ENCODE results near the gene ISM1. TPM values are rescaled to one million over a fixed set of nuclear protein-coding genes. Genes with fewer than 3 reads are reported as not detected.

Gene ISM1
- 0.95 TPM for total RNA-seq

GRCh38 chr20:13220904-13221297, at the start of gene ISM1:
Gene ISM1 (plus strand): TSS chr20:13221274. CDS start chr20:13221777, 503 bp downstream.
- DNase-seq (ENCODE audit: low spot score) = no peak

GRCh38 chr20:13173201-13173600, 47.9 kb upstream of the ISM1 start:
- no peak for DNase-seq (ENCODE audit: low spot score)

- no peak for DNase-seq (ENCODE audit: low spot score)
These were observed 46.7 kb upstream of the ISM1 start for GRCh38 chr20:13174402-13174801.

- DNase-seq (ENCODE audit: low spot score) = no peak
These were observed 39.8 kb upstream of the ISM1 start for GRCh38 chr20:13180986-13181889.

GRCh38 chr20:13183005-13183404, 38.1 kb upstream of the ISM1 start:
- no peak for DNase-seq (ENCODE audit: low spot score)

GRCh38 chr20:13186043-13186774, 34.9 kb upstream of the ISM1 start:
- no peak for DNase-seq (ENCODE audit: low spot score)

GRCh38 chr20:13187899-13188298, 33.2 kb upstream of the ISM1 start:
- DNase-seq (ENCODE audit: low spot score) = no peak

- DNase-seq (ENCODE audit: low spot score) = no peak
These were observed 21.8 kb upstream of the ISM1 start for GRCh38 chr20:13199279-13199678.

- no peak for DNase-seq (ENCODE audit: low spot score)
These were observed 20.1 kb upstream of the ISM1 start for GRCh38 chr20:13200767-13201500.

- no peak for DNase-seq (ENCODE audit: low spot score)
These were observed 18.5 kb upstream of the ISM1 start for GRCh38 chr20:13202565-13202964.

- DNase-seq (ENCODE audit: low spot score) = no peak
These were observed 15.6 kb upstream of the ISM1 start for GRCh38 chr20:13205425-13205824.

GRCh38 chr20:13205848-13206434, 15.1 kb upstream of the ISM1 start:
- DNase-seq (ENCODE audit: low spot score) = no peak

GRCh38 chr20:13207016-13207415, 14.1 kb upstream of the ISM1 start:
- DNase-seq (ENCODE audit: low spot score) = no peak

GRCh38 chr20:13211956-13212618, 9.0 kb upstream of the ISM1 start:
- no peak for DNase-seq (ENCODE audit: low spot score)

GRCh38 chr20:13212750-13213149, 8.3 kb upstream of the ISM1 start:
- DNase-seq (ENCODE audit: low spot score) = no peak

GRCh38 chr20:13213335-13213734, 7.7 kb upstream of the ISM1 start:
- no peak for DNase-seq (ENCODE audit: low spot score)

GRCh38 chr20:13216533-13216932, 4.5 kb upstream of the ISM1 start:
- no peak for DNase-seq (ENCODE audit: low spot score)

GRCh38 chr20:13219327-13220193, 1.5 kb upstream of the ISM1 start:
- DNase-seq (ENCODE audit: low spot score) = no peak

GRCh38 chr20:13220194-13220903, 725 bp upstream of the ISM1 start:
- DNase-seq (ENCODE audit: low spot score) = peak; percentile 46

- no peak for DNase-seq (ENCODE audit: low spot score)
These were observed 219 bp downstream of the ISM1 start for GRCh38 chr20:13221313-13221672.

Measured in mucosa of gallbladder (tissue), 1 donor.